ENCODE measurements around the gene PDE6A.

GRCh38 chr5:149818116-149818515, 126.5 kb downstream of the PDE6A start:
- TF ChIP-seq EP300 (IDR thresholded peaks at IDR 0.05) (no peak), POLR2A (IDR thresholded peaks at IDR 0.05) (no peak), CTCF (IDR thresholded peaks at IDR 0.05) (no peak)

Measured in tibial nerve (tissue), 4 donors.